ENCODE results near the gene ANKRD11.

DNA sequence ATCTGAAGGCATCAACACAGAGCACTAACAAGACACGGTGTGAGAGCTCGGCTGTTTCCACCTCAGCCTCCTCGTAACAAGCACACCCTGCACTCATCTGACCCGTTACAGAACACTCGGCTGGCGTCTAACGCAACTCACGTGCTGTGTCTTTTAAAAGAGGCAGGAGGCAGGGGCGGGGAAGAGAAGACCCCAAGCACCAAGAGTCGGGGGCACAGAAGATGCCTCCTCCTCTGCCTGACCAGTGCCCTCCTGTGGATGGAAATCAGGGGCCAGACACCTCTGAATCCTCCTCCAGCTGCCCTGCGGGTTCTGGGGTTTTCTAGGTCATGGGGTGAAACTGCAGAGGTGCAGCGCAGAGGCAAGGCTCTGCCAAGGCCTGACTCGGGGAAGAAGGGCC, 198.6 kb downstream of the ANKRD11 start:
- TF ChIP-seq EZH2phosphoT487 (IDR thresholded peaks at IDR 0.05; ENCODE audit: borderline replicate concordance), result no peak
- TF ChIP-seq, protein P1, sequence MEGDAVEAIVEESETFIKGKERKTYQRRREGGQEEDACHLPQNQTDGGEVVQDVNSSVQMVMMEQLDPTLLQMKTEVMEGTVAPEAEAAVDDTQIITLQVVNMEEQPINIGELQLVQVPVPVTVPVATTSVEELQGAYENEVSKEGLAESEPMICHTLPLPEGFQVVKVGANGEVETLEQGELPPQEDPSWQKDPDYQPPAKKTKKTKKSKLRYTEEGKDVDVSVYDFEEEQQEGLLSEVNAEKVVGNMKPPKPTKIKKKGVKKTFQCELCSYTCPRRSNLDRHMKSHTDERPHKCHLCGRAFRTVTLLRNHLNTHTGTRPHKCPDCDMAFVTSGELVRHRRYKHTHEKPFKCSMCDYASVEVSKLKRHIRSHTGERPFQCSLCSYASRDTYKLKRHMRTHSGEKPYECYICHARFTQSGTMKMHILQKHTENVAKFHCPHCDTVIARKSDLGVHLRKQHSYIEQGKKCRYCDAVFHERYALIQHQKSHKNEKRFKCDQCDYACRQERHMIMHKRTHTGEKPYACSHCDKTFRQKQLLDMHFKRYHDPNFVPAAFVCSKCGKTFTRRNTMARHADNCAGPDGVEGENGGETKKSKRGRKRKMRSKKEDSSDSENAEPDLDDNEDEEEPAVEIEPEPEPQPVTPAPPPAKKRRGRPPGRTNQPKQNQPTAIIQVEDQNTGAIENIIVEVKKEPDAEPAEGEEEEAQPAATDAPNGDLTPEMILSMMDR (conservative IDR thresholded peaks at IDR 0.05; ENCODE audit: low read length), result no peak

All from Loucy (cell line).